Mucosa of rectum (tissue), 2 donors: ENCODE data around the gene ZEB2.

Source experiments
- H3K27ac ChIP-seq, 2 donors: one replicate each; pipeline ENCODE4 v1.7.0; 2013; ENCODE audit warnings: inconsistent platforms in 2 of 2, low read depth in 2 of 2, low read length in 2 of 2
- H3K27me3 ChIP-seq, 2 donors: one replicate each; pipeline ENCODE4 v1.7.0; 2013; ENCODE audit warnings: low read length in 2 of 2; ENCODE audit not compliant: control insufficient read depth in 2 of 2, insufficient read depth in 2 of 2
- H3K36me3 ChIP-seq, 2 donors: one replicate each; pipeline ENCODE4 v1.7.0; 2013; ENCODE audit warnings: low read length in 2 of 2; ENCODE audit not compliant: control insufficient read depth in 2 of 2, insufficient read depth in 2 of 2
- H3K4me1 ChIP-seq, 2 donors: one replicate each; pipeline ENCODE4 v1.7.0; 2013; ENCODE audit warnings: low read length in 2 of 2, mild to moderate bottlenecking in 1 of 2; ENCODE audit not compliant: control insufficient read depth in 2 of 2, insufficient read depth in 2 of 2
- H3K4me3 ChIP-seq, 2 donors: one replicate each; pipeline ENCODE4 v1.7.0; 2013; ENCODE audit warnings: low read length in 2 of 2
- H3K9ac ChIP-seq, 2 donors: one replicate each; pipeline ENCODE4 v1.7.0; 2013; ENCODE audit warnings: low read length in 2 of 2, low read depth in 1 of 2, mild to moderate bottlenecking in 1 of 2
- H3K9me3 ChIP-seq, 2 donors: one replicate each; pipeline ENCODE4 v1.7.0; 2013; ENCODE audit warnings: low read length in 2 of 2; ENCODE audit not compliant: control insufficient read depth in 2 of 2
- donor health status: healthy.
- donor health status: Normal muscosa, but diverticular disease.

Gene ZEB2

GRCh38 chr2:144378551-144378950, 141.4 kb downstream of the ZEB2 start:
- no peaks in the 10 kb centered on the region for H3K4me1 ChIP-seq
- H3K36me3 ChIP-seq, result no peaks in the 10 kb centered on the region
- no peak overlapping the region for H3K27ac ChIP-seq
- H3K9me3 ChIP-seq, result no peaks in the 10 kb centered on the region
- no peak overlapping the region for H3K4me3 ChIP-seq
- H3K27me3 ChIP-seq, result no peaks in the 10 kb centered on the region
- H3K9ac ChIP-seq, result no peak overlapping the region

GRCh38 chr2:144377914-144378313, 142.0 kb downstream of the ZEB2 start:
- H3K9me3 ChIP-seq, result no peaks in the 10 kb centered on the region
- no peak overlapping the region for H3K9ac ChIP-seq
- no peaks in the 10 kb centered on the region for H3K27me3 ChIP-seq
- no peaks in the 10 kb centered on the region for H3K4me1 ChIP-seq
- H3K36me3 ChIP-seq, result no peaks in the 10 kb centered on the region
- H3K27ac ChIP-seq, result no peak overlapping the region
- H3K4me3 ChIP-seq, result no peak overlapping the region

- H3K27ac ChIP-seq, result no peak overlapping the region
Observed at GRCh38 chr2:144376926-144377325, 143.0 kb downstream of the ZEB2 start.

GRCh38 chr2:144376460-144376859, 143.5 kb downstream of the ZEB2 start:
- Histone ChIP-seq H3K36me3 (no peaks in the 10 kb centered on the region), H3K4me3 (no peak overlapping the region), H3K27me3 (no peaks in the 10 kb centered on the region), H3K27ac (no peak overlapping the region), H3K4me1 (no peaks in the 10 kb centered on the region), H3K9me3 (no peaks in the 10 kb centered on the region), H3K9ac (no peak overlapping the region)

More at GRCh38 chr2:144376926-144377325, 143.0 kb downstream of the ZEB2 start:
- Histone ChIP-seq H3K4me1 (no peaks in the 10 kb centered on the region), H3K27me3 (no peaks in the 10 kb centered on the region), H3K36me3 (no peaks in the 10 kb centered on the region), H3K9ac (no peak overlapping the region), H3K4me3 (no peak overlapping the region), H3K9me3 (no peaks in the 10 kb centered on the region)

GRCh38 chr2:144374163-144374661, 145.7 kb downstream of the ZEB2 start:
- Histone ChIP-seq H3K36me3 (no peaks in the 10 kb centered on the region), H3K27me3 (no peaks in the 10 kb centered on the region), H3K4me3 (no peak overlapping the region), H3K4me1 (no peaks in the 10 kb centered on the region), H3K9ac (no peak overlapping the region), H3K9me3 (no peaks in the 10 kb centered on the region), H3K27ac (no peak overlapping the region)

- no peak overlapping the region for H3K4me3 ChIP-seq
Observed at GRCh38 chr2:144372410-144373080, 147.4 kb downstream of the ZEB2 start.

DNA sequence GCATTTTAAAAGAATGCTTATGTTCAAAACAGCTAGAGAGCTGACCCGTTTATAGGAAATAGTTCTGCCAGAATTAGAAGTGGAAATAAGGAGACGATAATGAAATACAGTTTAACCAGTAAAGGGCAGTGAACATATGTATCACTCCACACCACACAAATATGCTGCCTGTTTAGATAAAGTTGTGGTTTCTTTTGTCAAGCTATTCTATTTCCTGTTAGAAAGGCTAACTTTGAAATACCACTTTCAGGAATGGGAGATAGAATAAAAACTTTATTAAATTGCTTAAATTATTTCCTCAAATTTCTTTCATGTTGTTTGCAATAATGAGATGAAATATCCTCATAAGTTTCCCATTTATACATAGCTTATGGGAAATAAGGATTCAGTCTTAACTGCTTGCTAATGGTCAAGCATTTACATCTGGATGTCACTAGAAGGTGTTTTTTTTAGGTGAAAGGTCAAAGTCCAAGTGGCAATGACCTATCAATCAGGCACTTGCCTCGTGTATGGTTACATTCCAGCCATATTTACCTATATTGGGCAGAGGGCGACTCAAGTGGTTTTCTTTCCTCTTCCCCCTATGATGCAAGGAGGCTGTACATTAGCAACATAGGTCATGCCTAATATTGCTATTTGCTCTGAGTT, 148.9 kb downstream of the ZEB2 start:
- Histone ChIP-seq H3K36me3 (no peaks in the 10 kb centered on the region), H3K9me3 (no peaks in the 10 kb centered on the region), H3K4me1 (no peaks in the 10 kb centered on the region), H3K9ac (no peak overlapping the region), H3K27me3 (no peaks in the 10 kb centered on the region), H3K27ac (no peak overlapping the region), H3K4me3 (no peak overlapping the region)

More at GRCh38 chr2:144372410-144373080, 147.4 kb downstream of the ZEB2 start:
- H3K27ac ChIP-seq, result no peak overlapping the region
- no peaks in the 10 kb centered on the region for H3K27me3 ChIP-seq
- H3K4me1 ChIP-seq, result no peaks in the 10 kb centered on the region
- no peak overlapping the region for H3K9ac ChIP-seq
- H3K9me3 ChIP-seq, result no peaks in the 10 kb centered on the region
- no peaks in the 10 kb centered on the region for H3K36me3 ChIP-seq

DNA sequence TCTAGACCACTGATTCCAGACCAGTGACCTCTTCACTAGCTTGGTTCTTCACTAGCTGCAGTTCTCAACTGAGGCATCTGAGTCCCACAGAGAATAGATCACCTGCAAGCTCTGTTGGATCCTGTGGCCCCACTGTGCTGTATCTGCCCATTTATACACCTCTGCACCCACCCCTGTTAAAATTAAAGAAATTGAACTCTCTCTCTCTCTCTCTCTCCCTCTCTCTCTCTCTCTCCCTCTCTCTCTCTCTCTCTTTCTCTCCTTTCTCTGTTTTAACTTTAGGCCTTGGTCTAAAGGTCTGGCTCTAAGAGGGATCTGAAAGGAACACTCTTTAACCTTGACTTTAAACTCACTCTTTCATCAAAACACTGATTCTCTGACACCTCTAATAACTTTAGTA, 150.5 kb downstream of the ZEB2 start:
- Histone ChIP-seq H3K27ac (no peak overlapping the region), H3K36me3 (no peaks in the 10 kb centered on the region), H3K4me3 (no peak overlapping the region)

GRCh38 chr2:144366825-144367429, 153.0 kb downstream of the ZEB2 start:
- H3K9me3 ChIP-seq, result no peaks in the 10 kb centered on the region
- H3K27ac ChIP-seq, result no peak overlapping the region
- H3K4me1 ChIP-seq, result no peaks in the 10 kb centered on the region
- no peak overlapping the region for H3K4me3 ChIP-seq
- no peak overlapping the region for H3K9ac ChIP-seq
- no peaks in the 10 kb centered on the region for H3K36me3 ChIP-seq
- no peaks in the 10 kb centered on the region for H3K27me3 ChIP-seq

More for the DNA sequence above, 150.5 kb downstream of the ZEB2 start:
- H3K4me1 ChIP-seq, result no peaks in the 10 kb centered on the region
- H3K27me3 ChIP-seq, result no peaks in the 10 kb centered on the region
- no peaks in the 10 kb centered on the region for H3K9me3 ChIP-seq
- H3K9ac ChIP-seq, result no peak overlapping the region
